ENCODE measurements around the gene PLXNA4. TPM values are rescaled to one million over a fixed set of nuclear protein-coding genes. Genes with fewer than 3 reads are reported as not detected.
"Not testable (repeated sequence)": the region's sequence is repeated elsewhere in the genome, so short reads cannot be mapped to it uniquely, and the experiment has no call there.

The PLXNA4 gene
- total RNA-seq, 2 donors from 2014 or later = 0.41 to 2.8 TPM

- no peaks in the 10 kb centered on the region for H3K36me3 ChIP-seq
- H3K4me3 ChIP-seq = no peak overlapping the region
- DNase-seq (ENCODE audit: low spot score) = no peak
- no peaks in the 10 kb centered on the region for H3K4me1 ChIP-seq (replicated peaks)
- 62% methylated on average over 10 of the region's 10 CpGs for WGBS
- H3K27me3 ChIP-seq (replicated peaks; ENCODE audit: insufficient read depth) = no peaks in the 10 kb centered on the region
- TF ChIP-seq POLR2A (IDR thresholded peaks at IDR 0.05) (no peak), CTCF (IDR thresholded peaks at IDR 0.05) (no peak), POLR2AphosphoS5 (IDR thresholded peaks at IDR 0.05) (no peak)
- H3K9me3 ChIP-seq = no peaks in the 10 kb centered on the region
- H3K27ac ChIP-seq = no peak overlapping the region
- intact Hi-C loops (cut with DNase I) = no loop called here
These were observed 397.2 kb downstream of the PLXNA4 start for GRCh38 chr7:132179080-132179430.

GRCh38 chr7:132178402-132179079 lies 397.7 kb downstream of the PLXNA4 start:
- 69% methylated on average over 8 of the region's 8 CpGs for WGBS
- H3K9me3 ChIP-seq; H3K4me1 ChIP-seq (replicated peaks); H3K4me3 ChIP-seq; intact Hi-C loops (cut with DNase I); H3K27ac ChIP-seq; H3K27me3 ChIP-seq (replicated peaks; ENCODE audit: insufficient read depth); DNase-seq (ENCODE audit: low spot score); H3K36me3 ChIP-seq: not testable (repeated sequence)

- no peaks in the 10 kb centered on the region for H3K36me3 ChIP-seq
- H3K4me3 ChIP-seq = no peak overlapping the region
- intact Hi-C loops (cut with DNase I) = no loop called here
- no peak for TF ChIP-seq POLR2A (IDR thresholded peaks at IDR 0.05)
- TF ChIP-seq CTCF (IDR thresholded peaks at IDR 0.05) = no peak
- TF ChIP-seq POLR2AphosphoS5 (IDR thresholded peaks at IDR 0.05) = no peak
- H3K4me1 ChIP-seq (replicated peaks) = no peaks in the 10 kb centered on the region
- no peak overlapping the region for H3K27ac ChIP-seq
- no peak for DNase-seq (ENCODE audit: low spot score)
- H3K9me3 ChIP-seq = no peaks in the 10 kb centered on the region
- 65% methylated on average over 10 of the region's 10 CpGs for WGBS
- H3K27me3 ChIP-seq (replicated peaks; ENCODE audit: insufficient read depth) = no peaks in the 10 kb centered on the region
These were observed 398.4 kb downstream of the PLXNA4 start for GRCh38 chr7:132177708-132178401.

- DNase-seq (ENCODE audit: low spot score) = no peak
- H3K9me3 ChIP-seq = no peaks in the 10 kb centered on the region
- TF ChIP-seq POLR2AphosphoS5 (IDR thresholded peaks at IDR 0.05) (no peak), CTCF (IDR thresholded peaks at IDR 0.05) (no peak), POLR2A (IDR thresholded peaks at IDR 0.05) (no peak)
- H3K27ac ChIP-seq = no peak overlapping the region
- no peaks in the 10 kb centered on the region for H3K36me3 ChIP-seq
- no peaks in the 10 kb centered on the region for H3K27me3 ChIP-seq (replicated peaks; ENCODE audit: insufficient read depth)
- 93% methylated on average over 8 of the region's 8 CpGs for WGBS
- intact Hi-C loops (cut with DNase I) = no loop called here
- no peak overlapping the region for H3K4me3 ChIP-seq
- H3K4me1 ChIP-seq (replicated peaks) = no peaks in the 10 kb centered on the region
These were observed 399.6 kb downstream of the PLXNA4 start for GRCh38 chr7:132176719-132177118.

- Histone ChIP-seq H3K4me3 (no peak overlapping the region), H3K27me3 (replicated peaks; ENCODE audit: insufficient read depth) (no peaks in the 10 kb centered on the region), H3K27ac (no peak overlapping the region), H3K4me1 (replicated peaks) (no peaks in the 10 kb centered on the region), H3K36me3 (no peaks in the 10 kb centered on the region), H3K9me3 (no peaks in the 10 kb centered on the region)
- TF ChIP-seq POLR2AphosphoS5 (IDR thresholded peaks at IDR 0.05) = no peak
- no peak for TF ChIP-seq CTCF (IDR thresholded peaks at IDR 0.05)
- no peak for TF ChIP-seq POLR2A (IDR thresholded peaks at IDR 0.05)
- WGBS = 68% methylated on average over 5 of the region's 5 CpGs
- DNase-seq (ENCODE audit: low spot score) = no peak
- intact Hi-C loops (cut with DNase I) = no loop called here
These were observed 405.1 kb downstream of the PLXNA4 start for GRCh38 chr7:132171130-132171576.

All from prostate gland (tissue), 2 donors.